Loucy (cell line): Measurements from ENCODE around the gene VWA3A.

Experiments used
- H2AFZ ChIP-seq: fragments of 200-600 bp; sonication (generic); 2 replicates; pipeline ENCODE4 v1.6.0; 2016; ENCODE audit warnings: antibody characterized with exemption, mild to moderate bottlenecking, low read length, moderate library complexity
- H3F3A ChIP-seq: fragments of 200-600 bp; 2 replicates; pipeline ENCODE4 v1.6.0; 2016; ENCODE audit warnings: antibody characterized with exemption, low read depth, mild to moderate bottlenecking
- H3K27me3 ChIP-seq: fragments of 200-600 bp; sonication (generic); 2 replicates; pipeline ENCODE4 v1.6.1; 2014; ENCODE audit warnings: low read length, mild to moderate bottlenecking; ENCODE audit not compliant: insufficient read depth, poor library complexity, severe bottlenecking
- H3K36me3 ChIP-seq: fragments of 200-600 bp; sonication (generic); 2 replicates; pipeline ENCODE4 v1.6.1; 2016; ENCODE audit warnings: low read length; ENCODE audit not compliant: insufficient read depth
- H3K4me1 ChIP-seq: fragments of 200-600 bp; sonication (generic); 2 replicates; pipeline ENCODE4 v1.5.1; 2014; ENCODE audit warnings: low read length, mild to moderate bottlenecking; ENCODE audit not compliant: insufficient read depth, poor library complexity, severe bottlenecking
- H3K4me2 ChIP-seq: fragments of 200-600 bp; sonication (generic); 2 replicates; pipeline ENCODE4 v1.6.0; 2014; ENCODE audit warnings: antibody characterized with exemption, low read length, low read depth, mild to moderate bottlenecking; ENCODE audit not compliant: poor library complexity, severe bottlenecking
- H3K4me3 ChIP-seq: fragments of 200-600 bp; sonication (generic); 2 replicates; pipeline ENCODE4 v1.5.1; 2014; ENCODE audit warnings: low read length, mild to moderate bottlenecking, mixed read lengths; ENCODE audit not compliant: poor library complexity, severe bottlenecking
- H3K79me2 ChIP-seq: fragments of 200-600 bp; sonication (generic); 2 replicates; pipeline ENCODE4 v1.6.1; 2014; ENCODE audit warnings: low read length; ENCODE audit not compliant: insufficient read depth
- H3K9ac ChIP-seq: fragments of 200-600 bp; sonication (generic); 2 replicates; pipeline ENCODE4 v1.6.0; 2014; ENCODE audit warnings: mild to moderate bottlenecking, low read depth, low read length, moderate library complexity; ENCODE audit not compliant: poor library complexity, severe bottlenecking
- H3K9me2 ChIP-seq: fragments of 200-600 bp; sonication (generic); replicated peaks from 2 replicates; pipeline ENCODE4 v1.6.1; 2016; ENCODE audit warnings: low read depth, low read length, mixed read lengths
- H3K9me3 ChIP-seq: fragments of 200-600 bp; sonication (generic); 2 replicates; pipeline ENCODE4 v1.6.1; 2014; ENCODE audit warnings: mild to moderate bottlenecking, antibody characterized with exemption, low read length, low read depth; ENCODE audit not compliant: insufficient read depth
- H4K20me1 ChIP-seq: fragments of 200-600 bp; sonication (generic); 2 replicates; pipeline ENCODE4 v1.6.0; 2014; ENCODE audit warnings: antibody characterized with exemption, low read length, mild to moderate bottlenecking; ENCODE audit not compliant: insufficient read depth, poor library complexity, severe bottlenecking
- EZH2phosphoT487 ChIP-seq: fragments of 200-600 bp; IDR thresholded peaks from 2 replicates; pipeline ENCODE4 v1.6.1; 2018; ENCODE audit warnings: antibody characterized with exemption, mild to moderate bottlenecking, moderate library complexity, borderline replicate concordance
- TF ChIP-seq, protein P1 (sequence below): fragments of 200-600 bp; sonication (generic); conservative IDR thresholded peaks from 2 replicates; pipeline ENCODE4 v1.5.1; 2014; ENCODE audit warnings: mild to moderate bottlenecking, antibody characterized with exemption, low read length

VWA3A gene

GRCh38 chr16:22086440-22086839 is 5.9 kb upstream of the VWA3A start:
- no peaks in the 10 kb centered on the region for H3K4me1 ChIP-seq
- no peak overlapping the region for H3K9ac ChIP-seq
- H4K20me1 ChIP-seq, result no peaks in the 10 kb centered on the region
- H3K27me3 ChIP-seq, result no peaks in the 10 kb centered on the region
- no peak overlapping the region for H3K4me3 ChIP-seq
- H2AFZ ChIP-seq, result no peak overlapping the region
- H3F3A ChIP-seq, result no peaks in the 10 kb centered on the region
- no peaks in the 10 kb centered on the region for H3K9me3 ChIP-seq
- H3K4me2 ChIP-seq, result no peak overlapping the region
- H3K9me2 ChIP-seq, result no peaks in the 10 kb centered on the region
- no peaks in the 10 kb centered on the region for H3K79me2 ChIP-seq
- TF ChIP-seq, protein P1, sequence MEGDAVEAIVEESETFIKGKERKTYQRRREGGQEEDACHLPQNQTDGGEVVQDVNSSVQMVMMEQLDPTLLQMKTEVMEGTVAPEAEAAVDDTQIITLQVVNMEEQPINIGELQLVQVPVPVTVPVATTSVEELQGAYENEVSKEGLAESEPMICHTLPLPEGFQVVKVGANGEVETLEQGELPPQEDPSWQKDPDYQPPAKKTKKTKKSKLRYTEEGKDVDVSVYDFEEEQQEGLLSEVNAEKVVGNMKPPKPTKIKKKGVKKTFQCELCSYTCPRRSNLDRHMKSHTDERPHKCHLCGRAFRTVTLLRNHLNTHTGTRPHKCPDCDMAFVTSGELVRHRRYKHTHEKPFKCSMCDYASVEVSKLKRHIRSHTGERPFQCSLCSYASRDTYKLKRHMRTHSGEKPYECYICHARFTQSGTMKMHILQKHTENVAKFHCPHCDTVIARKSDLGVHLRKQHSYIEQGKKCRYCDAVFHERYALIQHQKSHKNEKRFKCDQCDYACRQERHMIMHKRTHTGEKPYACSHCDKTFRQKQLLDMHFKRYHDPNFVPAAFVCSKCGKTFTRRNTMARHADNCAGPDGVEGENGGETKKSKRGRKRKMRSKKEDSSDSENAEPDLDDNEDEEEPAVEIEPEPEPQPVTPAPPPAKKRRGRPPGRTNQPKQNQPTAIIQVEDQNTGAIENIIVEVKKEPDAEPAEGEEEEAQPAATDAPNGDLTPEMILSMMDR, result no peak
- no peak for TF ChIP-seq EZH2phosphoT487
- H3K36me3 ChIP-seq, result no peaks in the 10 kb centered on the region

DNA sequence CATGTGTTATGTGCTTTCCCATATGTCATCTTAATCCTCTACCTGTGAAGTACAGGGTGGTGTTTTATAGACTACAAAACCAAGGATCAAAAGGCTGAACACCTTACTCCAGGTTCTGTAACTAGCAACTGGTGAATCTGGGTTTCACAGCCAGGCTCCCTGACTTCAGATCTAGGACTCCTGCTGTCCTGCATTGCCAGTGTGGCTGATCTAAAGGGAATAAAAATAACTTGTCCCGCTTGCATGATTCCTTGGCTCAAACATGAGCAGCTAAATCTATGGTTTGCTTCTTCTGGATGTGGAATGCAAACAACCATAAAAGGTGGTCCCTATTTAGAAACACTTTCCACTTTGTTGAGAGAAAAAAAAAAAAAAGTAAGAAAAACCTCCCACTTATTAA is 3.7 kb upstream of the VWA3A start:
- Histone ChIP-seq H3K36me3 (no peaks in the 10 kb centered on the region), H3K9me2 (no peaks in the 10 kb centered on the region), H3K4me1 (no peaks in the 10 kb centered on the region), H3K9me3 (no peaks in the 10 kb centered on the region), H2AFZ (no peak overlapping the region), H3K4me3 (no peak overlapping the region), H4K20me1 (no peaks in the 10 kb centered on the region), H3F3A (no peaks in the 10 kb centered on the region), H3K79me2 (no peaks in the 10 kb centered on the region), H3K9ac (no peak overlapping the region), H3K4me2 (no peak overlapping the region), H3K27me3 (no peaks in the 10 kb centered on the region)
- TF ChIP-seq, protein P1, result no peak
- no peak for TF ChIP-seq EZH2phosphoT487

- H3K9me2 ChIP-seq, result no peaks in the 10 kb centered on the region
- TF ChIP-seq, protein P1, result no peak
- no peak for TF ChIP-seq EZH2phosphoT487
- H3F3A ChIP-seq, result no peaks in the 10 kb centered on the region
These were observed 2.4 kb upstream of the VWA3A start for GRCh38 chr16:22089910-22090309.

More at GRCh38 chr16:22089910-22090309, 2.4 kb upstream of the VWA3A start:
- no peaks in the 10 kb centered on the region for H3K36me3 ChIP-seq
- H3K9me3 ChIP-seq, result no peaks in the 10 kb centered on the region
- H2AFZ ChIP-seq, result no peak overlapping the region
- no peaks in the 10 kb centered on the region for H3K27me3 ChIP-seq
- H3K4me3 ChIP-seq, result no peak overlapping the region
- H3K4me2 ChIP-seq, result no peak overlapping the region
- H3K9ac ChIP-seq, result no peak overlapping the region
- no peaks in the 10 kb centered on the region for H4K20me1 ChIP-seq
- H3K79me2 ChIP-seq, result no peaks in the 10 kb centered on the region
- H3K4me1 ChIP-seq, result no peaks in the 10 kb centered on the region
